GM23338 (cell line): ENCODE data around the gene NF1. TPM values are rescaled to one million over a fixed set of nuclear protein-coding genes. Genes with fewer than 3 reads are reported as not detected.
"Not testable (repeated sequence)": the region's sequence is repeated elsewhere in the genome, so short reads cannot be mapped to it uniquely, and the experiment has no call there.

ENCODE experiments used
- ATAC-seq: fragments of 200-7000 bp; cut with Tn5 transposase; 3 replicates; pipeline ENCODE4 v1.9.1; 2020
- DNase-seq: peaks from one replicate; pipeline ENCODE4 v3.0.0-alpha.2; 2015; ENCODE audit warnings: low spot score
- H2AFZ ChIP-seq: fragments of 200-600 bp; sonication (generic); 2 replicates; pipeline ENCODE4 v1.8.0; 2016; ENCODE audit warnings: antibody characterized with exemption, mild to moderate bottlenecking, moderate library complexity
- H3F3A ChIP-seq: fragments of 200-600 bp; sonication (generic); replicated peaks from 2 replicates; pipeline ENCODE4 v1.8.0; 2017; ENCODE audit warnings: antibody characterized with exemption, mixed run types, low read depth
- H3K27ac ChIP-seq: fragments of 200-600 bp; sonication (generic); 2 replicates; pipeline ENCODE4 v1.6.1; 2016; ENCODE audit warnings: low read depth
- H3K27me3 ChIP-seq: fragments of 200-600 bp; sonication (generic); 2 replicates; pipeline ENCODE4 v1.8.0; 2016; ENCODE audit warnings: mild to moderate bottlenecking, mixed run types, moderate library complexity; ENCODE audit not compliant: insufficient read depth
- H3K36me3 ChIP-seq: fragments of 200-600 bp; sonication (generic); 2 replicates; pipeline ENCODE4 v1.8.0; 2016; ENCODE audit warnings: mild to moderate bottlenecking; ENCODE audit not compliant: insufficient read depth
- H3K4me1 ChIP-seq: fragments of 200-600 bp; sonication (generic); 2 replicates; pipeline ENCODE4 v1.8.0; 2016; ENCODE audit warnings: mild to moderate bottlenecking, moderate library complexity; ENCODE audit not compliant: insufficient read depth
- H3K4me2 ChIP-seq: fragments of 200-600 bp; sonication (generic); 2 replicates; pipeline ENCODE4 v1.7.1; 2017; ENCODE audit warnings: mixed run types
- H3K4me3 ChIP-seq: fragments of 200-600 bp; sonication (generic); 2 replicates; pipeline ENCODE4 v1.6.1; 2016; ENCODE audit warnings: mixed run types
- H3K79me2 ChIP-seq: fragments of 200-600 bp; sonication (generic); replicated peaks from 2 replicates; pipeline ENCODE4 v1.8.0; 2017; ENCODE audit warnings: mild to moderate bottlenecking; ENCODE audit not compliant: insufficient read depth
- H3K9me2 ChIP-seq: fragments of 200-600 bp; sonication (generic); 2 replicates; pipeline ENCODE4 v1.8.0; 2017; ENCODE audit not compliant: insufficient read depth
- H4K20me1 ChIP-seq: fragments of 200-600 bp; sonication (generic); replicated peaks from 2 replicates; pipeline ENCODE4 v1.8.0; 2017; ENCODE audit warnings: mild to moderate bottlenecking; ENCODE audit not compliant: insufficient read depth
- H3K27ac Mint-ChIP-seq: 2 replicates; pipeline ENCODE4 v1.8.0; 2020; ENCODE audit warnings: inconsistent platforms, mild to moderate bottlenecking, moderate library complexity, mixed read lengths
- H3K27me3 Mint-ChIP-seq: 3 replicates; pipeline ENCODE4 v1.8.0; 2022; ENCODE audit warnings: low read depth, mild to moderate bottlenecking, moderate library complexity, mixed read lengths, inconsistent platforms; ENCODE audit not compliant: insufficient read depth, poor library complexity
- H3K36me3 Mint-ChIP-seq: 3 replicates; pipeline ENCODE4 v1.8.0; 2021; ENCODE audit warnings: low read depth, mild to moderate bottlenecking, inconsistent platforms, moderate library complexity, mixed read lengths
- H3K4me1 Mint-ChIP-seq: 3 replicates; pipeline ENCODE4 v1.8.0; 2020; ENCODE audit warnings: mild to moderate bottlenecking, inconsistent platforms, mixed read lengths
- H3K4me3 Mint-ChIP-seq: 3 replicates; pipeline ENCODE4 v1.8.0; 2021; ENCODE audit warnings: moderate library complexity, mild to moderate bottlenecking, inconsistent platforms, mixed read lengths
- H3K9me3 Mint-ChIP-seq: 3 replicates; pipeline ENCODE4 v1.8.0; 2020; ENCODE audit warnings: moderate library complexity, mild to moderate bottlenecking, inconsistent platforms, mixed read lengths
- EZH2 ChIP-seq: fragments of 200-600 bp; sonication (generic); IDR thresholded peaks from one replicate; pipeline ENCODE4 v1.8.0; 2017; ENCODE audit warnings: antibody characterized with exemption, mild to moderate bottlenecking, low read depth; ENCODE audit not compliant: unreplicated experiment
- EZH2phosphoT487 ChIP-seq: fragments of 200-600 bp; sonication (generic); IDR thresholded peaks from one replicate; pipeline ENCODE4 v1.8.1; 2018; ENCODE audit warnings: antibody characterized with exemption; ENCODE audit not compliant: unreplicated experiment
- JUNB ChIP-seq: IDR thresholded peaks from one replicate; pipeline ENCODE4 v1.6.1; 2016; ENCODE audit warnings: antibody characterized with exemption; ENCODE audit not compliant: unreplicated experiment
- NANOG ChIP-seq: IDR thresholded peaks from 2 replicates; pipeline ENCODE4 v1.6.1; 2016; ENCODE audit warnings: antibody characterized with exemption, borderline replicate concordance
- POLR2AphosphoS5 ChIP-seq: IDR thresholded peaks from 2 replicates; pipeline ENCODE4 v1.6.1; 2016; ENCODE audit warnings: antibody characterized with exemption, low read depth
- STAT1 ChIP-seq: IDR thresholded peaks from one replicate; pipeline ENCODE4 v1.6.1; 2016; ENCODE audit warnings: antibody characterized with exemption; ENCODE audit not compliant: unreplicated experiment
- ZNF114 ChIP-seq: fragments of 250-450 bp; sonication (Bioruptor Pico); IDR thresholded peaks from 2 replicates; pipeline ENCODE4 v1.5.0; 2020; ENCODE audit warnings: mild to moderate bottlenecking, moderate library complexity
- ZNF331 ChIP-seq: fragments of 250-450 bp; sonication (Bioruptor Pico); IDR thresholded peaks from 2 replicates; pipeline ENCODE4 v1.5.0; 2020; ENCODE audit warnings: low read depth, mild to moderate bottlenecking, moderate library complexity
- polyA plus RNA-seq: library from polyadenylated mRNA; unstranded; fragments of >200 nt; fragmentation: Nextera tagmentation; extraction: Ambion mirVana; gene quantifications from 2 replicates; pipeline ENCODE4 v1.2.1, GENCODE V29; 2016
- total RNA-seq: library from RNA; depleted of rRNA; stranded (reverse); fragments of >200 nt; shearing (Covaris generic); gene quantifications from 2 replicates; pipeline ENCODE4 v1.2.3, GENCODE V29; 2014
- TF ChIP-seq, protein P1 (sequence below), 2 experiments: fragments of 200-600 bp in 1 of 2; sonication (generic) in 1 of 2; conservative IDR thresholded peaks; 2 replicates each; pipeline versions ENCODE4 v1.5.1 to v1.6.1; 2016 to 2017; ENCODE audit warnings: antibody characterized with exemption in 2 of 2, low read depth in 2 of 2, mild to moderate bottlenecking in 2 of 2, moderate library complexity in 1 of 2
- TF ChIP-seq, protein P2 (sequence below): IDR thresholded peaks from 2 replicates; pipeline ENCODE4 v1.6.1; 2016; ENCODE audit warnings: antibody characterized with exemption
- TF ChIP-seq, protein P3 (sequence below): IDR thresholded peaks from one replicate; pipeline ENCODE4 v1.6.1; 2018; ENCODE audit warnings: antibody characterized with exemption; ENCODE audit not compliant: unreplicated experiment

Gene NF1
- total and polyA plus RNA-seq, 2 experiments from 2014 or later = 16.3 to 49.7 TPM

DNA sequence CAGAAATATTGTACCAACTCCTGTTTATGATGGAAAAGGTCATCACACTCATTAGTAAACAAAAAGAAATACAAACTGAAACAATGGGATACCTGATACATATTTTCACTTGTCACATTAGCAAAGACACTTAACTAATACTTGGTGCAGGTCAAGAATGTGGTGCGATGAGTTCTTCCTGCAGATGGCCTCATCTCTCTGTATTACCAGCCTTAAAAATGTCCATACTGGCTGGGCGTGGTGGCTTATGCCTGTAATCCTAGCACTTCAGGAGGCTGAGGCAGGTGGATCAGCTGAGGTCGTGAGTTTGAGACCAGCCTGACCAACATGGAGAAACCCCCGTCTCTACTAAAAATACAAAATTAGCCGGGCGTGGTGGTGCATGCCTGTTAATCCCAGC, 288.7 kb downstream of the NF1 start:
- H3K4me2 ChIP-seq, DNase-seq, H3K36me3 ChIP-seq, H3K4me1 ChIP-seq, H2AFZ ChIP-seq, H4K20me1 ChIP-seq, H3K9me2 ChIP-seq, H3K4me1 Mint-ChIP-seq, H3K27me3 Mint-ChIP-seq, H3K79me2 ChIP-seq, H3K36me3 Mint-ChIP-seq, H3F3A ChIP-seq, H3K27me3 ChIP-seq, H3K4me3 ChIP-seq, H3K27ac ChIP-seq, H3K27ac Mint-ChIP-seq, H3K9me3 Mint-ChIP-seq, H3K4me3 Mint-ChIP-seq: not testable (repeated sequence)
- ATAC-seq = peak; percentile 17; the same call in 1 of the 3 replicates
- TF ChIP-seq, protein P1, sequence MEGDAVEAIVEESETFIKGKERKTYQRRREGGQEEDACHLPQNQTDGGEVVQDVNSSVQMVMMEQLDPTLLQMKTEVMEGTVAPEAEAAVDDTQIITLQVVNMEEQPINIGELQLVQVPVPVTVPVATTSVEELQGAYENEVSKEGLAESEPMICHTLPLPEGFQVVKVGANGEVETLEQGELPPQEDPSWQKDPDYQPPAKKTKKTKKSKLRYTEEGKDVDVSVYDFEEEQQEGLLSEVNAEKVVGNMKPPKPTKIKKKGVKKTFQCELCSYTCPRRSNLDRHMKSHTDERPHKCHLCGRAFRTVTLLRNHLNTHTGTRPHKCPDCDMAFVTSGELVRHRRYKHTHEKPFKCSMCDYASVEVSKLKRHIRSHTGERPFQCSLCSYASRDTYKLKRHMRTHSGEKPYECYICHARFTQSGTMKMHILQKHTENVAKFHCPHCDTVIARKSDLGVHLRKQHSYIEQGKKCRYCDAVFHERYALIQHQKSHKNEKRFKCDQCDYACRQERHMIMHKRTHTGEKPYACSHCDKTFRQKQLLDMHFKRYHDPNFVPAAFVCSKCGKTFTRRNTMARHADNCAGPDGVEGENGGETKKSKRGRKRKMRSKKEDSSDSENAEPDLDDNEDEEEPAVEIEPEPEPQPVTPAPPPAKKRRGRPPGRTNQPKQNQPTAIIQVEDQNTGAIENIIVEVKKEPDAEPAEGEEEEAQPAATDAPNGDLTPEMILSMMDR (conservative IDR thresholded peaks at IDR 0.05; ENCODE audit: low read depth in 2 of 2) = peak; percentile 27 to 46; a peak in 3 of 4 replicates

DNA sequence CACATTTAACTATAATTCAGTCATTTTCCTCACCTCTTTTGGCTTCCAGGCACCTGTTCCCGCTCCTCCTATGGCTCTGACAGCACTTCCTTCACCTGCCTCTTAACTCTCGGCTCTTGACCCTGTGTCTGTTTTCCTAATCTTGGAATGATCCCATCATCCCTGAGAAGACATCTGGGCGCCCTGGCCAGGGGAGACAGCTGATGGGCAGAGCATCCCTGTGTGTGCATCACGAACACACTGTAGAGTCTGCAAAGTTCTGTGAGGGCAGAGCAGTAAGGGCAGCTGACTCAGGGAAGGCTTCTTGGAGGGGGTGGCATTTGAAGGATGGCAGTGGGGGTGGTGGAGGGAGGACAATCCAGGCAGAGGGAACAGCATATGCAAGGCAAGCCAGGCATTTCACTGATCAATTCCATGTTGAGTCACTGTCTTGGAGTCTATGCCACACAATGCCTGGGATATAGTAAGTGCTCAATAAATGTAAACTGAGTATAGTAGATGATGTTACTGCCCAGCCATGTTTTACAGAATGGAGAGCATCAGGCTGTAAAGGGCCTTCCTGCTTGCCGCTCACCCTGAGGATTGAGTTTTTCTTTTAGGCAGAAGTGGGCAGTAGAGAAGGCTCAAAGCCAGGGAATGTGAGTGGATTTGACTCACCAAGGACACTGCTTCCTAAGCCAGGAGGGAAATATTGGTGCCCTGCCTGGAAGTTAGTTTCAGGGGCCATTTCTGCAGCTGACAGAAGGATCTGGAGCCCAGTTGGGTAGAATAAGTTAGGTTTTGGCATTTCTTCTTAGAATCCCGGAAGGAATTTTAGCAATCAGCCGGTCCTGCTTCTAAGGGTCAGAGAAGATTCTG, 290.9 kb downstream of the NF1 start:
- H3K27me3 ChIP-seq = peaks cover 12% of the 10 kb centered on the region
- H3K4me2 ChIP-seq = no peak overlapping the region
- H3K9me2 ChIP-seq = no peaks in the 10 kb centered on the region
- no peaks in the 10 kb centered on the region for H4K20me1 ChIP-seq
- no peak overlapping the region for H3K4me3 ChIP-seq
- no peak overlapping the region for H2AFZ ChIP-seq
- peaks cover 9% of the 10 kb centered on the region; the same call in 1 of the 2 replicates for H3F3A ChIP-seq
- H3K27ac ChIP-seq = no peak overlapping the region
- no peaks in the 10 kb centered on the region; the same call in 2 of the 3 replicates for H3K36me3 Mint-ChIP-seq
- no peak overlapping the region for H3K27ac Mint-ChIP-seq
- peaks cover 13% of the 10 kb centered on the region for H3K4me1 Mint-ChIP-seq
- H3K9me3 Mint-ChIP-seq = no peaks in the 10 kb centered on the region
- DNase-seq (no peak), ATAC-seq (no peak)
- no peak overlapping the region for H3K4me3 Mint-ChIP-seq
- no peaks in the 10 kb centered on the region for H3K36me3 ChIP-seq
- no peaks in the 10 kb centered on the region for H3K79me2 ChIP-seq
- peaks cover 16% of the 10 kb centered on the region for H3K27me3 Mint-ChIP-seq
- H3K4me1 ChIP-seq = peaks cover 7% of the 10 kb centered on the region; the same call in 1 of the 2 replicates
- TF ChIP-seq ZNF331 (CRISPR knock-in tag) (no peak), NANOG (no peak), EZH2phosphoT487 (no peak), JUNB (no peak), POLR2AphosphoS5 (no peak), ZNF114 (no peak), STAT1 (no peak), EZH2 (no peak)
- TF ChIP-seq, protein P2, sequence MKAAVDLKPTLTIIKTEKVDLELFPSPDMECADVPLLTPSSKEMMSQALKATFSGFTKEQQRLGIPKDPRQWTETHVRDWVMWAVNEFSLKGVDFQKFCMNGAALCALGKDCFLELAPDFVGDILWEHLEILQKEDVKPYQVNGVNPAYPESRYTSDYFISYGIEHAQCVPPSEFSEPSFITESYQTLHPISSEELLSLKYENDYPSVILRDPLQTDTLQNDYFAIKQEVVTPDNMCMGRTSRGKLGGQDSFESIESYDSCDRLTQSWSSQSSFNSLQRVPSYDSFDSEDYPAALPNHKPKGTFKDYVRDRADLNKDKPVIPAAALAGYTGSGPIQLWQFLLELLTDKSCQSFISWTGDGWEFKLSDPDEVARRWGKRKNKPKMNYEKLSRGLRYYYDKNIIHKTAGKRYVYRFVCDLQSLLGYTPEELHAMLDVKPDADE = no peak
- TF ChIP-seq, protein P3, sequence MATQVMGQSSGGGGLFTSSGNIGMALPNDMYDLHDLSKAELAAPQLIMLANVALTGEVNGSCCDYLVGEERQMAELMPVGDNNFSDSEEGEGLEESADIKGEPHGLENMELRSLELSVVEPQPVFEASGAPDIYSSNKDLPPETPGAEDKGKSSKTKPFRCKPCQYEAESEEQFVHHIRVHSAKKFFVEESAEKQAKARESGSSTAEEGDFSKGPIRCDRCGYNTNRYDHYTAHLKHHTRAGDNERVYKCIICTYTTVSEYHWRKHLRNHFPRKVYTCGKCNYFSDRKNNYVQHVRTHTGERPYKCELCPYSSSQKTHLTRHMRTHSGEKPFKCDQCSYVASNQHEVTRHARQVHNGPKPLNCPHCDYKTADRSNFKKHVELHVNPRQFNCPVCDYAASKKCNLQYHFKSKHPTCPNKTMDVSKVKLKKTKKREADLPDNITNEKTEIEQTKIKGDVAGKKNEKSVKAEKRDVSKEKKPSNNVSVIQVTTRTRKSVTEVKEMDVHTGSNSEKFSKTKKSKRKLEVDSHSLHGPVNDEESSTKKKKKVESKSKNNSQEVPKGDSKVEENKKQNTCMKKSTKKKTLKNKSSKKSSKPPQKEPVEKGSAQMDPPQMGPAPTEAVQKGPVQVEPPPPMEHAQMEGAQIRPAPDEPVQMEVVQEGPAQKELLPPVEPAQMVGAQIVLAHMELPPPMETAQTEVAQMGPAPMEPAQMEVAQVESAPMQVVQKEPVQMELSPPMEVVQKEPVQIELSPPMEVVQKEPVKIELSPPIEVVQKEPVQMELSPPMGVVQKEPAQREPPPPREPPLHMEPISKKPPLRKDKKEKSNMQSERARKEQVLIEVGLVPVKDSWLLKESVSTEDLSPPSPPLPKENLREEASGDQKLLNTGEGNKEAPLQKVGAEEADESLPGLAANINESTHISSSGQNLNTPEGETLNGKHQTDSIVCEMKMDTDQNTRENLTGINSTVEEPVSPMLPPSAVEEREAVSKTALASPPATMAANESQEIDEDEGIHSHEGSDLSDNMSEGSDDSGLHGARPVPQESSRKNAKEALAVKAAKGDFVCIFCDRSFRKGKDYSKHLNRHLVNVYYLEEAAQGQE = no peak
- TF ChIP-seq, protein P1 (conservative IDR thresholded peaks at IDR 0.05; ENCODE audit: low read depth in 2 of 2) = no peak
